Amniotic epithelial cell (primary cell): ENCODE results near the gene SYNC.
"Not testable (repeated sequence)": the region's sequence is repeated elsewhere in the genome, so short reads cannot be mapped to it uniquely, and the experiment has no call there.

Experiments used
- DNase-seq: peaks from one replicate; pipeline ENCODE4 v3.0.0-alpha.2; 2010; ENCODE audit warnings: low read depth

The SYNC gene

GRCh38 chr1:32724678-32725614 lies 22.4 kb upstream of the SYNC start:
- DNase-seq = peak; percentile 90

GRCh38 chr1:32719681-32720275 lies 17.2 kb upstream of the SYNC start:
- DNase-seq = no peak

- no peak for DNase-seq
Observed at GRCh38 chr1:32718527-32718926, 16.0 kb upstream of the SYNC start.

DNA sequence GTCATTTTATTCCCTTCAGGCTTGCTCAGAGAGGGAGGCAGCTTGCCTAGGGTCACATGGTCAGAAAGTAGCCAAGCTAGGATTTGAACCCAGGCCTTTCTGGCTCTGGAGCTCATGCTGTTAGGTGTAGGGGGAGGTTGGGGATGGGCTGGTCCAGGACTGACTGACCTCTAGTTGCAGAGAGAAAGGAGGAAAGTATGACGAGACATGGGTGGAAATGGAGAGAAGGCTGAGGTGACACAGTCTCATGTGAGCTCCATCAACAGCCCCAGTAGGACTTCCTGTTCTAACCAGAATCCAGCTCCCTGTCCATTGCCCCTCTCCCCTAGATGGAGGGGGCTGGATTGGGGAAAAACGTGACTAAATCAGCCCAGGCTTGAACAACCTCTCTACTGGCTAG lies 15.5 kb upstream of the SYNC start:
- no peak for DNase-seq

- DNase-seq = no peak
Observed at GRCh38 chr1:32717503-32717902, 14.9 kb upstream of the SYNC start.

DNA sequence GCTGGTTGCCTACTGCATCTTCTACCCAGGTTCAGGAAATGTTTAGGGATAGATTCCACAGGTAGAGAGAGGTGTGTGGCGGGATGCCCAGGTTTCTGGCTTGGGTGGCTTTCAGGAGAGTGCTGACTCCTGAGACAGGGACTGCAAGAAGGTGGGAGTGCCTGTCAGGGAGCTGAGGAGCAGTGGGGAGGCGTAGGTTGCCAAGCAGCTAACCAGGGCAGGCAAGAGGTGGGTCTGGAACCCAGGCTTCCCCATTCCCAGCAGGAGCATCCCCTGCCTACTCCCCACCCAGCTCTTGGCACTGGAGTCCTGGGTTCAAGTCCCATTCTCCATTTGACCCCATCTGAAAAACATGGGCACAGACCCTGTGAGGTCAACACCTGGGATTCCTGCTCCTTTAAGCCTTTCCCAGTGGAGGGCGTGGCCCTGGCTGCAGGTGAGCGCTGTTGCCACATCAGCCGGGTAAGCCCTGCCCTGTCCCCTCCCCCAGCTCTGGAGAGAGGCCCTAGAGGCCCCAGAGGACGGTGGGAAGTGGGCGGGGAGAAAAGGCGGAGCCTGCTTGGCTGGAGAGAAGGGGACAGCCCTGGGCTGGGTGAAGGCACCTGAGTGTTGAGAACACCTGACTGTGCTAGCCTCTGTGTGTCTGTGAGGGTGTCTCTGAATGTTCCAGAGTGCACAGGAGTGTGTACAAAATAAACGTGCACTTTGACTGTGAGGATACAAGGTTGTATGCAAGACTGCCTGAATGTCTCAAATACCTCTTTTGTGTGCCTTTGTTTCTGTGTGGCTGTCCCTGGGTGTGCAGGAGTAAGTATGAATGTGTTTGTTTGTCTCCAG lies 14.0 kb upstream of the SYNC start:
- DNase-seq = peak; percentile 49

GRCh38 chr1:32715901-32716311 lies 13.3 kb upstream of the SYNC start:
- DNase-seq = no peak

DNA sequence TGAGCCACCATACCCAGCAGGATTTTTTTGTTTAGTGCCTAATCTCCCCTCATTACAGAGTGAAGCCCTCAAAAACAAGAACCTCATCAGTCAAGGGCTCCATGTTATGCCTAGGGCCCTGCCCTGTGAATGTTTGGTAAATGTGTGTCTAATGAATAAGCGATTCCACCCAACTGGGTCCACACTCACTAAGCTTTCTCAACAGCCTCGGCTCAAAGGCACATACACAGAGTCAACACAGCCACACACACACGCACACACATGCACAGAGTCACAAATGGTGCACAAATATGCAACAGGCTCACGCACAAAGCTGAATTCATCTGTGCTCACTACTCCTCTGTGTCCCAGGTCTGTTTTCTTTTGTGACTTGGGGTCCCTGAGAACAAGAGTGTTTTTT lies 11.7 kb upstream of the SYNC start:
- DNase-seq = peak; percentile 7

DNA sequence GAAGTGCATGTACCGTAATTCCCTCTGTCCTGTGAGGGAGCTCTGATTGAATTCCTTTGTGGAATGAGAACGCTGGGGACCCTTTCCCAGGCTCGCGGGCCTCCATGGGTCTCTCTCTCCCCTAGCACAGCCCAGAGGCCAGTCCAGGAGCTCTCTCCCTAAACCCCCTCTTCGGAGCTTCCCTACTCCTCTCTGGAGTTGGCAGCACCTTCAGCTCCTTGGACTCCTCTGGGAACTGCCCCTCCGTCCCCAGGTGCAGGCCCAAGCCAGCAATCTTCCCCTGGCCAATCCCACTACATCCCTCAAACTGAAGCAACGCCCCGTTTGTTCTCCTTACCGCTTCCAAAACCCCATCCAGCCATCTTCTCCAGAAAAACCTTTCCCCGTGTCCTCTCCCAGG lies 10.5 kb upstream of the SYNC start:
- no peak for DNase-seq

- DNase-seq = not testable (repeated sequence)
Observed at GRCh38 chr1:32711221-32711620, 8.7 kb upstream of the SYNC start.

- DNase-seq = no peak
Observed at GRCh38 chr1:32709476-32709875, 6.9 kb upstream of the SYNC start.

DNA sequence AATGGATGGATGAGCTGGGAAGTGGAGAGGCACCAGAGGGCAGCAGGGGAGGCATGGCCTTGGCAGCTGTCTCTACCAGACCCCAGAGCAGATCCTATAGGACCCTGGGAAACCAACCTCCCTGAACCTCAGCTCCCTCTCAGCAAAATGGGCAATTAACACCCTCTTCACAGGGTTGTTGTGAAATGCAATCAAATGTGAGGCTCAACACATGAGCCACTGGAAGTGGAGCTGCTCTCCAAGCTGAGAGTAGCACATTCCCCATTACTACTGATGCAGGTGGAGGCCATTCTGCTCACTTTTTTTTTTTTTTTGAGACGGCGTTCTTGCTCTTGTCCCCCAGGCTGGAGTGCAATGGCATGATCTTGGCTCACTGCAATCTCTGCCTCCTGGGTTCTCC lies 6.5 kb upstream of the SYNC start:
- no peak for DNase-seq

DNA sequence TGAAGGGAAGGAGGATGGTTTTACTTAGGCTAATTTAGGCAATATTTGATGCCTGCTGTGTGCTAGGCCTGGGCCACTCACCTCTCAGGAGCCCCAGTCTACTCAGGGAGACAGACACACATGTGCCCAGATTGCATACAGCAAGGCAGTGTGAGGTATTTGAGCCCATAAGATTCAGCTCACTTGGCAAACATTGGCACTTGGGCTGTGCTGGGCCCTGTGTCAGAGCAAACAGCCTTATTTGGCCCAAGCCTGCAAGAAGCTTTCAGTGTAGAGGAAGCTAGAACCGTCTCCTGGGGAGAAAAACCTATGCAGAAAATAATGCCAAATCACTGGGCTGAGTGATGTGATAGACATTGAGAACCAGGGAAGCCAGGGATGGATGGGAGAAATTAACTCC lies 3.9 kb upstream of the SYNC start:
- DNase-seq = no peak

- DNase-seq = no peak
Observed at GRCh38 chr1:32705516-32705915, 2.9 kb upstream of the SYNC start.

- peak; percentile 90 for DNase-seq
Observed at GRCh38 chr1:32703479-32704291, 1.1 kb upstream of the SYNC start.

GRCh38 chr1:32701951-32702598 lies 495 bp downstream of the SYNC start:
- DNase-seq = no peak

DNA sequence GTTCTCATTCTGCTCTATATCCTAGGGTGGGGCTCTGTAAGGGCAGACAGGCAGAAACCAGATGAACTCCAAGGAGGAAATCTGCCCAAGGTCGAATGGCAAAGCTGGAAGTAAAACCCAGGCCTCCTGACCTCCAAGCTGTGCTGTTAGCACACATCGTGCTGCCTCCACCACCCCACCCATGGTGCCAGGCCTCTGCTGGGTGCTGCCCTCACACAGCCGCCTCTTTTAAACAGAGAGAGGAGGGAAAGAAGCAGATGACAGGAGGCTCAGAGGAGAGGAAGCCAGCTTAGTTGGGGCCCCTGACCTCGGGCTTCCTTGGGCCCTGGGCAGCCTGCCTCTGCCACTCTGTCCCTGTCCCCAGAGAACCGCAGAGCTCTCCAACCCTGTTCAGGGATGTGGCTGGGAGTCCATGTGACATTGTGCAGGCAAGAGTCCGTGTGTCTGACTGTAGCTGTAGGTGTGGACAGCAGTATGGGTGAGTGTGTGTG lies 1.1 kb downstream of the SYNC start:
- DNase-seq = no peak

GRCh38 chr1:32696996-32697395 lies 5.6 kb downstream of the SYNC start:
- not testable (repeated sequence) for DNase-seq

DNA sequence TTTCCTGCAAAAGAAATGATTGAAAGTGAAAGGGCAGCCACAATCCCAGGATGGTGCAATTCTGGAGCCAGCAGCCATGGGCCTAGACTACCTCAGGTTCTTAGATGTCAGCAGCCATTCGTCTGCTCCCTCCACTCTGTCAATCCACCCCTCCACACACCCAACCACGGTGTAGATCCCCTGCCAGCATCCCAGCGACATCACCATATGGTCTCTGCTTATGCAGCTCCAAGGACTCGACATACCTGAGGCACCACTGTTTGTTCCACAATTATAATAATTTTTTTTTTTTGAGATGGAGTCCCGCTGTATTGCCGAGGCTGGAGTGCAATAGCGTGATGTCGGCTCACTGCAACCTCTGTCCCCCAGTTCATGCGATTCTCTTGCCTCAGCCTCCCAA lies 6.5 kb downstream of the SYNC start:
- DNase-seq = no peak

DNA sequence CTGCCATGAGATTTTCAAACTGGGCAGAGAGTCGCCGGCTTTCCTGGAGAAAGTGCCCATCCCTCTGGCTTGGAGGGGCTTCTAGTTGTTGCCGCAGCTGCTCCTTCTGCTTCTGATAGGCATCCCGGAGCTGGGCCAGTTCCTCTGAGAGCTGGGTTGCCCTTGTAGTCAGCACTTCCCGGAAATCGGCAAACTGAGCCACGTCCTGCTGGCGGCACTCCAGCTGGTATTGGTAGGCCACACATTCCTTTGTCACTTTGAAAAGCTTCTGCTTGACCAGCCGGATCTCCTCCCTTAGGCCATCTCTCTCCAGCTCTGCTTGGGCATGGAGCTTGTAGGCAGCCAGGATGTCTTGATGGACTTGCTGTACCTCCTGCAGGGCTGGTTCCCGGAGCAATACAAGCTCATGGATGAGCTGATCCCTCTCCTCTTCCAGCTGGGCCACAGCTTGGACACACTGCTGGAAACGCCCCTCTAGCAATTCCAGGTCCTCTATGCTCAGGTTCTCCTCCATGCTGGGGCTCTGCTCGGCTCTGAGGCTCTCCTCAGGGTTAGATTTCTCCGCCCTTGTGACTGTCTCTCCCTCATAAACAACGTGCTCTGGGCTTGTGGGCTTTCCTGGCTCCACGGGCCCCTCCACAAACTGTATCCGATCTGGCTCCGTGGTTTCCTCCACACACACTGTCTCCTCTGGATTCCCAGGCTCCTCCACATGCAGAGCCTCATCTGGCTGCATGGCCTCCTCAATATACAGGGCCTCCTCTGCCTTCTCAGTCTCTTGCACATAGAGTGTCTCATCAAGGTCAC lies 7.3 kb downstream of the SYNC start:
- DNase-seq = no peak
